ENCODE measurements around the gene CASP8AP2. TPM values are rescaled to one million over a fixed set of nuclear protein-coding genes. Genes with fewer than 3 reads are reported as not detected.

The CASP8AP2 gene
- total and polyA plus RNA-seq, 4 donors, result 4.3 to 24.4 (median 8.2) TPM

DNA sequence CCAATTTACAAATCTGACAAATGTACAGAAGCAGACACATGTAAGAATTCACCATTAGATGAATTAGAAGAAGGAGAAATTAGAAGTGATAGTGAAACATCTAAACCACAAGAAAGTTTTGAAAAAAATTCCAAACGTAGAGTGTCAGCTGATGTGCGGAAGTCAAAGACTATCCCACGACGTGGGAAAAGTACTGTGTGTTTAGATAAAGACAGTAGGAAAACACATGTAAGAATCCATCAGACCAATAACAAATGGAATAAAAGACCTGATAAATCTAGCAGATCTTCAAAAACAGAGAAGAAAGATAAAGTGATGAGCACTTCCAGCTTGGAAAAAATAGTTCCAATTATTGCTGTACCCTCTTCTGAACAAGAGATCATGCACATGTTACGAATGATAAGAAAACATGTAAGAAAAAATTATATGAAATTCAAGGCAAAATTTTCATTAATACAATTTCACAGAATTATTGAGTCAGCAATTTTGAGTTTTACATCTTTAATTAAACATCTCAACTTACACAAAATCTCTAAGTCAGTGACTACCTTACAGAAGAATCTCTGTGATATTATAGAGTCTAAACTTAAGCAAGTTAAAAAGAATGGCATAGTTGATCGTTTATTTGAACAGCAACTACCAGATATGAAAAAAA lies 36.5 kb downstream of the CASP8AP2 start:
- 96 to 98% methylated on average over 6 of the region's 6 CpGs for WGBS, 2 donors
- Histone ChIP-seq H3K27ac (ENCODE audit: low read depth in 1 of 2, low read length in 1 of 2) (no peak overlapping the region), H3K36me3 (ENCODE audit: control insufficient read depth in 4 of 4, insufficient read depth in 4 of 4, low read length in 4 of 4) (peaks cover 18 to 50% (median 36%) of the 10 kb centered on the region in 4 donors), H3K4me1 (ENCODE audit: control insufficient read depth in 5 of 5, insufficient read depth in 5 of 5, low read length in 5 of 5) (no peaks in the 10 kb centered on the region), H3K27me3 (ENCODE audit: control insufficient read depth in 3 of 3, insufficient read depth in 3 of 3, low read length in 2 of 3) (no peaks in the 10 kb centered on the region), H3K9ac (ENCODE audit: insufficient read depth in 1 of 2, low read length in 2 of 2) (no peak overlapping the region), H3K4me3 (no peak overlapping the region), H3K9me3 (ENCODE audit: control insufficient read depth in 4 of 4, insufficient read depth in 3 of 4, low read length in 3 of 4) (peaks cover 0 to 5% (median 0%) of the 10 kb centered on the region in 4 donors)
- TF ChIP-seq, protein P1, sequence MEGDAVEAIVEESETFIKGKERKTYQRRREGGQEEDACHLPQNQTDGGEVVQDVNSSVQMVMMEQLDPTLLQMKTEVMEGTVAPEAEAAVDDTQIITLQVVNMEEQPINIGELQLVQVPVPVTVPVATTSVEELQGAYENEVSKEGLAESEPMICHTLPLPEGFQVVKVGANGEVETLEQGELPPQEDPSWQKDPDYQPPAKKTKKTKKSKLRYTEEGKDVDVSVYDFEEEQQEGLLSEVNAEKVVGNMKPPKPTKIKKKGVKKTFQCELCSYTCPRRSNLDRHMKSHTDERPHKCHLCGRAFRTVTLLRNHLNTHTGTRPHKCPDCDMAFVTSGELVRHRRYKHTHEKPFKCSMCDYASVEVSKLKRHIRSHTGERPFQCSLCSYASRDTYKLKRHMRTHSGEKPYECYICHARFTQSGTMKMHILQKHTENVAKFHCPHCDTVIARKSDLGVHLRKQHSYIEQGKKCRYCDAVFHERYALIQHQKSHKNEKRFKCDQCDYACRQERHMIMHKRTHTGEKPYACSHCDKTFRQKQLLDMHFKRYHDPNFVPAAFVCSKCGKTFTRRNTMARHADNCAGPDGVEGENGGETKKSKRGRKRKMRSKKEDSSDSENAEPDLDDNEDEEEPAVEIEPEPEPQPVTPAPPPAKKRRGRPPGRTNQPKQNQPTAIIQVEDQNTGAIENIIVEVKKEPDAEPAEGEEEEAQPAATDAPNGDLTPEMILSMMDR (IDR thresholded peaks at IDR 0.05; ENCODE audit: control extremely low read depth, extremely low read depth), result no peak
- no peak for DNase-seq
- no peak for ATAC-seq (ENCODE audit: insufficient read depth, low FRiP score)

GRCh38 chr6:89873721-89874120 lies 44.0 kb downstream of the CASP8AP2 start:
- TF ChIP-seq, protein P1 (IDR thresholded peaks at IDR 0.05; ENCODE audit: control extremely low read depth, extremely low read depth), result no peak
- Histone ChIP-seq H3K9ac (ENCODE audit: insufficient read depth in 1 of 2, low read length in 2 of 2) (no peak overlapping the region), H3K4me1 (ENCODE audit: control insufficient read depth in 5 of 5, insufficient read depth in 5 of 5, low read length in 5 of 5) (no peaks in the 10 kb centered on the region), H3K9me3 (ENCODE audit: control insufficient read depth in 4 of 4, insufficient read depth in 3 of 4, low read length in 3 of 4) (no peaks in the 10 kb centered on the region), H3K27me3 (ENCODE audit: control insufficient read depth in 3 of 3, insufficient read depth in 3 of 3, low read length in 2 of 3) (no peaks in the 10 kb centered on the region), H3K27ac (ENCODE audit: low read depth in 1 of 2, low read length in 1 of 2) (no peak overlapping the region), H3K4me3 (no peak overlapping the region), H3K36me3 (ENCODE audit: control insufficient read depth in 4 of 4, insufficient read depth in 4 of 4, low read length in 4 of 4) (peaks cover 4 to 12% (median 10%) of the 10 kb centered on the region in 4 donors)
- DNase-seq, result no peak
- no peak for ATAC-seq (ENCODE audit: insufficient read depth, low FRiP score)

GRCh38 chr6:89874438-89874837 lies 44.8 kb downstream of the CASP8AP2 start:
- Histone ChIP-seq H3K4me1 (ENCODE audit: control insufficient read depth in 5 of 5, insufficient read depth in 5 of 5, low read length in 5 of 5) (no peaks in the 10 kb centered on the region), H3K9ac (ENCODE audit: insufficient read depth in 1 of 2, low read length in 2 of 2) (no peak overlapping the region), H3K27me3 (ENCODE audit: control insufficient read depth in 3 of 3, insufficient read depth in 3 of 3, low read length in 2 of 3) (no peaks in the 10 kb centered on the region), H3K36me3 (ENCODE audit: control insufficient read depth in 4 of 4, insufficient read depth in 4 of 4, low read length in 4 of 4) (peaks cover 4 to 12% (median 10%) of the 10 kb centered on the region in 4 donors), H3K4me3 (no peak overlapping the region), H3K27ac (ENCODE audit: low read depth in 1 of 2, low read length in 1 of 2) (no peak overlapping the region), H3K9me3 (ENCODE audit: control insufficient read depth in 4 of 4, insufficient read depth in 3 of 4, low read length in 3 of 4) (no peaks in the 10 kb centered on the region)
- TF ChIP-seq, protein P1 (IDR thresholded peaks at IDR 0.05; ENCODE audit: control extremely low read depth, extremely low read depth), result no peak
- ATAC-seq (ENCODE audit: insufficient read depth, low FRiP score), result no peak
- WGBS, 2 donors, result 94% methylated on average over 3 of the region's 3 CpGs
- no peak for DNase-seq
